HG03139 (cell line): ENCODE results near the gene PKIB.
"Not testable (repeated sequence)": the region's sequence is repeated elsewhere in the genome, so short reads cannot be mapped to it uniquely, and the experiment has no call there.

ENCODE experiments used
- ATAC-seq: cut with Tn5 transposase; IDR thresholded peaks from one replicate; pipeline ENCODE4 v1.9.1; 2021; ENCODE audit not compliant: unreplicated experiment

The PKIB gene

DNA sequence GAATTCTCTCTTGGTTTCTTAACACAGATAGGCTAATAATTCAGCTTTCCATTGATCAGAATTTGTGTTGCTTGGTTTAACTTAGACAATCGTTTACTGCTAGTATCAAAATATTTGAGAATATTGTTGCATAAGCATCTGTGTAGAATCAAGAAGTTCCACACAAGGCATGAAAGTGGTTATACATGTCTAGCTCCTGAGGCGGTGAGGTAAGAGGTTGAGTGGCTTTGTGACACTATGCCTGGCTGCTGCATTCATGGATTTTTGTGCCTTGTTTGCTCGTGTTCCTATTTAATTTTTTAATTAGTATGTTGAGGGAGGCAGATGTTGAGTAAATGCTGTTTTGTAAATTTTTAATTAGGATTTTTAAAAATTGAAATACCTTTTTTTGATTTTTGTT, 10.2 kb downstream of the PKIB start:
- no peak for ATAC-seq

DNA sequence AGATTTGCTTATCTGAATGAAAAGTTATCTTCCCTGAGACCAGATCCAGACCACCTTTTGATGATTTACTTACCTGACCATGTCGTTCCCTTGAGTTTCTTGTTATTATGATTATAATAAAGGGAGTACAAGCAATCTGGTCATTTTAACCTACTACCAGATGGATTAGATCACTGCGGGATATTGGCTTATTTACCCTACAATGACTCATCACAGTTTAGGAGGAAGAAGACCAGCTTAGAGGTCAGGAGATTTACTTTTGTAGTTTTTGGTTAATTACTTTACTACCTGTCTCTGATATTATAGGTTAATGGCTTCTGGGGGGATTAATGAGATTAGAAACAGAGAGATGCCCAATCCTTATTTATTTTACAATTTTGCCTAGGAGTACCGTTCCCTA, 10.7 kb downstream of the PKIB start:
- ATAC-seq: no peak

DNA sequence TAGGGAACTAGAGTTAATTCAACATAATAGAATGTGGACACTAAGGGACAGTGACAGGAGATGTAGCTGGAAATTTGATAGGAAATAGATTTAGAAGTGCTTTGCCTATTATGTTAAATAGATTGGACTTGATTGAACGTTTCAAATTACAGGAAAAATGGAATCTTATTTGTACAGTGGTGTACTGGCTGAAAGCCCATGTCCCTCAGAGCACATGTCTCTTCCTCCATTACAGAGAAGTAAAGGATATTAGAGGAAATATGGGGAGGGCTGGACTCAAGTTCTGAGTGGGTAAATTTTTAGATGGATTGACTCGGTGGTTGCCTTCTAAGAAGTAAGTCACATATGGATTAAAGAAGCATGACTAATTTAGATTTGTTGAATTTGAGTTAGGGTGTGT, 11.4 kb downstream of the PKIB start:
- ATAC-seq: no peak

DNA sequence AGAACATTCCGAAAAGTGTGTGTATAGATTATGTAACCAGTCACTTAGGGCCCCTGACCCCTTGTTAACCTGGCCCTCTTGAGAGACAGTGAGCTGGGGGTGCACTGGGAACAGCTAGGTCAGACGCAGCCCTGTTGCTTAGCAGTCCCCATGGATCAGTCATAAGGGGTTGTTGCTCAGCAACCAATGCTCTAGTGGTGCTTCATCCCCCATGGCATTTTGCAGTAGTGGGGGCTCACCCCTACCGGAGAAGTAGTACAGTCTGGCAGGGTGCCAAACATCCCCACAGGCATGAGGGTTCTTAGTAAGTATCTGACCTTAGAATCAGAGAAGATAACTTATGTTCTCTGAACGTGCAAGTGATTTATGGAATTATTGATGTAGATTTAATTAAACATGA, 12.3 kb downstream of the PKIB start:
- no peak for ATAC-seq

DNA sequence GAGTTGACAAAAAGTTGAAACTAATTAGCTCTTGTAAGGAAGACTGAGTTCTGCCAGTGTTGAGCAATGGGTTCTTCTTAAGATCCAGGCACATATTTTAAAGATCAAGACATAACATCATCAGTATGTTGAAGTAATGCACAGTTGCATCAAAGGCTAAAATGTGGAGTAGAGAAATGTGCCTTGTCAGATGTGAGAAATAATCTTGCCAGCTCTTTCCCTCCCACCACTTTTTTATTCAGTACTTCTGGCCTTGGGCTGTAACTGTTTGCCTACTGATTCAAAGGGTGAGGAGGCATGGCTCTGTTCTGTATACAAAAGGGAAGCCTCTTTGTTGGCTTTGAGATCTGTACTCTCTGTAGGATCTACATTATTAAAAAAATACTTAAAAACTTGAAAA, 13.1 kb downstream of the PKIB start:
- ATAC-seq: no peak

DNA sequence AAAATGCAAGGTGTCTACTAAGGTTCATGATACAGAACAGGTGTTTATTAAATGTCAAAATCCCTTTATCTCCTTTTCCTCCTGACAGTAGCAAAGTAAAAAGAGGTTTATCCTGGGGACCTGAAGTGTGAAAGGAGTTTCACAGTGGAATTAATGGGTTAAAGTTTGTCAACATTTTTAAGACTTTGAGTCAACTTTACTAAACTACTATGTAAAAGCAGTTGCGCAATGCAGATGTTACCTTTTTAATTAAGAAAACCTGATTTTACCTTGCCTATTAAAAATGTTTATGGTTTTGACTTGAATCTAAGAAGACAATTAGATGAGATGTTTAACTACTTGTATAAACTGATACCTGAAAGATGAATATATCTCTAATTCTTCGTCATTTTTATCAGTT, 14.6 kb downstream of the PKIB start:
- no peak for ATAC-seq

DNA sequence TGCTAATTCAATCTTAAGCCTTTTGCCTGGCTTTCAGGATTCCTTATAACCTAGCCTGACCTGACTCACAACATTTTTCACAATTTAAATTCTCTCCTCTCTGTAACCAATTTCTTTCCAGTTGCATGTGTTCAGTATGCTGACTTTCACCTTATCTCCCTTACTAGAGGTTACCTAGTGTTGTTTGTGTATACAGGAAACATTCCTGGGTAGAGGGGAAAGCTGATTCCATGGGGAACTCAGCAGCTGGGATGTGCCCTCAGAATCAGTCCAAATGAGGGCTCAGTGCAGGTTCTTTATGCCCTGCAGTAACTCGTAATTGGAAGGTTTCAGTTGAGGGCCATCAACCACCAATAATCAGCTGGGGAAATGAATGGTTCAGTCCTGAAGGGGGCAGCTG, 18.5 kb downstream of the PKIB start:
- no peak for ATAC-seq

DNA sequence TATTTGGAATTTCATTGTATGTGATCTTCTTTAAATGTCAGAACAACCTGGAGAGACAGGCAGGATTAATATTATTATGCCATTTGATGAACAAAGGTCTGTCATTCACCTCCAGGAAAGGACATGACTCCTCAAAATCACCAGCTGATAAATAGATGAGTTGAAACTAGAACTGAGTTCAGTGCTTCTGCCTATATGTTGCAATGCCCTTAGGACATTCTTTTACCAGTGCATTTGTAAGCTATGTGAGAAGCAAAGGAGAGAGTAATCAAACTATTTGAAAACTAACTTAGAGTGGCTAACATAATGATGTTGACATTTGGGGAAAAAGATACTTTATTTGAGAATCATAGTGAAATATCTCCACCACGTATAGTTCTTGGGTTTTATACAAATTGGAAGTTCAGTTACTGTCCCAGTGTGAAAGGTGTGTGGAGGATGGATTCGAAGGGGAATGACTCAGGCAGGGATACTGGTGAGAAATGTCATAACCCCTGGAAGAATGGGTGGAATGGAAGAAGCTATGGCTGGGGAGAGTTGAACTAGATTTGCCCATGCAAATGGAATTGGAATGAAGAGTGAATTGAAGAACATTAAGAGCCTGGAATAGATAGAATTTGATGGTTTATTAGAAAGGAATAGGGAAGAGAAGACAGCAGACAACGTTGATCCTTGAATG, 21.5 kb downstream of the PKIB start:
- ATAC-seq: no peak

DNA sequence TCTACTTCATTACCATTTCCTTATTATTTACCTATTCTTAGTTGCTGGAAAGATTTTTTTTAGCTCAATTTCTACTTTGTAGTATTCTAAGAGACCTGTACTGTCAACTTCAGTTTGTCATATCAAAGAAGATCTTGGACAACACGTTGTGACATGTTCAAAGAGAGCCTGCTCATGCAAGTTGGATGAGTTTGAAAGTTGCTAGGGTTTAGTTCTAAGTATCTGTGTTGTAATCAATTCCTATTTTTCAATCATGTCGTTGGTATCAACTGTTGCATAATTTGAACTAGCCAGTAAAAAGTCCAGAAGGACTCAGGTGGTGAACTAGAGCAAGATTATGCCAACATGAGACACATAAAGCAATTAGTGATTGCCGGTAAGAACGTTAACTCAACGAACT, 30.2 kb downstream of the PKIB start:
- no peak for ATAC-seq

DNA sequence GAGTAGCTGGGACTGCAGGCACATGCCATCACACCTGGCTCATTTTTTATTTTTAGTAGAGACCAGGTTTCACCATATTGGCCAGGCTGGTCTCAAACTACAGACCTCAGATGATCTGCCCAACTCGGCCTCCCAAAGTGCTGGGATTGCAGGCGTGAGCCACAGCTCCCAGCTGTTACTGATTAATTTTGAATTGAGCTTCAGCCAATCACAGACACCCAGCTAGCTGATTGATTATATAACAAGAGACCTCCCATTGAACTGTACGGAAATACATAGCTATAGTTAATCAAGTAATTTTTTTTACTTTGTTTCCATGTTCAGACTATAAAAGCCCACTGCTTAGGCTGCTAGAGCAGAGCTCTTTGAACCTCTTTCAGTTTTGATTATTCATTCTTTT, 31.6 kb downstream of the PKIB start:
- ATAC-seq: no peak

DNA sequence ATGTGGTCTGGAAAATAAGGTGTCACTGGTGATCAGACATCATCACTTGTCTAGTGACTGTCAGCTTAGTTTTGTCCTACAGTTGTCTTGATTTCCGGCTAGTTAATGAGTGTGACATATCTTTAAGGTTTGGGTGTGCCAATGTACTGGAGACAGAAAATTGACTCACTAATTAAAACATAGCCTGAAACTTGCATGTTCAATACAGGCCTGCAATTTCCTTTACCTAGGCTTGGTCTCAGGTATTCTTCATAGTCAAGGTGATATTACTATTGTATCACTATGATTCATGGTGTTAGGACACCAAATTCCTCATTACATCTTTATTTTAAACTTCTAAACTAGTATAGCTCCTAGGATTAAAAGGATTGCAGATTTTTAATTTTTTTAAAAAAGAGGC, 32.4 kb downstream of the PKIB start:
- ATAC-seq: not testable (repeated sequence)

DNA sequence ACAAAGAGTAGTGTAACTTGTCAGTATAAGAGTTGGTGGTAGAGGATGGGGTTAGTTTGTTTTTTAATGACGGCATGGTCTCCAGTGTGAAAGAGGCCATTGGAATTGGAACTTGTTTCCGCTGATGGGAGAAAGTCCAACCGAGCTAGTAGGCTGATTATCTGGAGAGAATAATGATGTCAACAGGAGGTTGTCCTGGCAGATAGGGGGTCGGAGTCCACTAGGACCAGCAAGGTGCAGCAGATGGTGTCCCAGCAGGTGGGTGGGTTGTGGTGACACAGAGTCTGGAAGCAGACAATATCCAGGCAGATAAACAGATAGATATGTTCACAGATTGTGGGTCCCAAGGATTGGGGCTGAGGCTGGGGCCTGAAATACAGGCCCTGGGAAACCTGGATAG, 35.1 kb downstream of the PKIB start:
- no peak for ATAC-seq

DNA sequence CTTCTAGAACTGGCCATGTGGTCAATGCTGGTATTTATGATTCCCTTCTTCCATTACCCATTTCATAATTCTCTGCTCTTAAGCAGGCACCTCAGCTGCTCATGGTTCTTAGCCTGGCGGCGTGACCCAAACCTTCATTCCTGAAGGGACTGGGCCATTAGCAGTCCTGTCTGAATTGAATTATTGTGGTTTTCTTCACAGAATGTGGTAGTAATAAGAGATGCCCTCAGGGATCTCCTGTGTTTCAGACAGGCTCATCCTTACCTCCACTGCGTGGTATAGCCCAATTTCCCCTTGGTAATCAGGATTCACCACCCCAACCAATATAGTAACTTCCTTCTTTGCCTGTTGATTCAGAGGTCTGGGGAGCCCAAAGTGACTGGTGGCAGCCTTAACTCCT, 37.6 kb downstream of the PKIB start:
- no peak for ATAC-seq

DNA sequence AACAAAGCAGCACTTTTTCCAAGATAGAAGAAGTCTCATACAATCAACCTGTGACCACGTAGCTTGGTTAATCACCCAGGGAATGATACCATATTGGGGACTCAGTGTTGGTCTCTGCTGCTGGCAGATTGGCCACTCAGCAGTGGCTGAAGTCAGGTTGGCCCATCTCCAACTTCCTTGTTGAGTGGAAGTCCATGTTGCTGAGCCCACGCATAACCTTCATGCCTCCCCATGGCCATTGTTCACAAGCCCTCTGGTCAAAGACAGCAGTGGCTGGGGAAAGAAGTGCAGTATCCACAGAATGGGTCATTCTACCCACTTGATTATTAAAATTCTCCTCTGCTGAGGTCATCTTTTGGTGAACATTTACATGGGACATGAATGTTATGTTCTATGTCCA, 38.5 kb downstream of the PKIB start:
- ATAC-seq: no peak

DNA sequence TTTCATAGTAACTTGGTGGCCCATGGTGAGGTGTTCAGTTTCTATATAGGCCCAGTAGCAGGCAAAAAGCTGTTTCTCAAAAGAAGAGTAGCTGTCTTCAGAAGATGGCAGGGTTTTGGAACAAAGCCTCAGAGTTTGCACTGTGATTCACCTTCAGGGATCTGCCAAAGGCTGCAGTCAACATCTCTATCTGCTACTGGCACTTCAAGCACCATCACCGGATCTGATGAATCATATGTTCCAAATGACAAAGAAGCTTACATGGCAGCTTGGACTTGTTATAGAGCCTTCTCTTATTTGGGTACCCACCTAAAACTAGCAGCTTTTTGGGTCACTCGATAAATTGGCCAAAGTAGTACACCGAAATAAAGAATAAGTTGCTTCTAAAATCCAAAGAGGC, 39.5 kb downstream of the PKIB start:
- ATAC-seq: no peak

DNA sequence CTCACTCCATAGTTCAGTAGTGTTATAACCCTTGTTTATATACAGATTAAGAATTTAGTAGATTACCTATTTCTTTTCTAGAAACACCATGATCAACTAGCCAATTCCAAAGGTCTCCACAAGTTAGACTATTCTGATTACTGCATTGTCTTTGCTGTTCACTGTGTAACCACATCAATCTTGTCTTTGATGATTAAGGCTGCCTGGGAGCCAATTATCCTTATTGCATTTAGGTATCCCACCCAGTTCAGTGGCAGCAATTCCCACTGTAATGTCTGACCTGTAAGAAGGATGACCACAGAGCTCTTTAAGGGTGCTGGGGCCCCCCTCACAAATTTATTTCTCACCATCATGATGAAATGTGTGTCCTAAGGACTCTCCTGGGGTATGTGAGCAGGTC, 40.2 kb downstream of the PKIB start:
- ATAC-seq: no peak

DNA sequence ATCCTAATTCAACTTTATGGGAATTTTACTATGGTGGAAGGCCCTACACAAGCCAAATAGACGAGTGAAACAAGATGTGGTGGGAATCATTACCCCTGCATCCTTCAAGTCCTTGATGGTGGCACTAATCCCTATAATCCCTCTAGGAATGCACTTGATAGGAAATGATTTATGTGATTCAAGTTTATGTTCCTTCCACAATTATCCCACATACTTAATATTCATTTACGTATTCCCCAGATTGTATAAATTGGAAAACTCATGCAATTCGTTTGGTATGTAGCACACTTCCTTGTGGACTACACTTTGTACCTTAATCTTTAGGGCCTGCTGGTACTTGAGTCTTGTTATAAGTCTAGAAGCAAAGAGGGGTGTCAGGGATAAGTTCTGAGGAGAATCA, 40.8 kb downstream of the PKIB start:
- no peak for ATAC-seq

DNA sequence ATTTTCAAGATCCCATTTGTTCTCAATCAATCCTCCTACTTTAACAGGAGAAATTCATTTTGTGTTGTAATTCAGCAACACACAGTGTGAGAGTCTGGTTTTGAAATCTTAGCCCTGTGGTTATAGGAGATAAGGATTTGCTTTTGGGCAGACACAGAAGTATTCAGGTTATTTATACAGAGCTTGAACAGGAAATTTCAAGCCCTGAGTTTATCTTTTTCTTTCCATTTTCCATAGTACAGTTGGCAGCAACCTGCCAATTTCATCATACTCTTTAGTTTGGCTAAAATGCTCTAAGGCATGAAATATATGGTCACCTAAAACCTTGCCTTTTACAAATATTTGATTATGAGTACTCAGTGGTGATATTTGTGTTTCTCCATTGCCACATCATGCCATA, 41.4 kb downstream of the PKIB start:
- ATAC-seq: no peak

DNA sequence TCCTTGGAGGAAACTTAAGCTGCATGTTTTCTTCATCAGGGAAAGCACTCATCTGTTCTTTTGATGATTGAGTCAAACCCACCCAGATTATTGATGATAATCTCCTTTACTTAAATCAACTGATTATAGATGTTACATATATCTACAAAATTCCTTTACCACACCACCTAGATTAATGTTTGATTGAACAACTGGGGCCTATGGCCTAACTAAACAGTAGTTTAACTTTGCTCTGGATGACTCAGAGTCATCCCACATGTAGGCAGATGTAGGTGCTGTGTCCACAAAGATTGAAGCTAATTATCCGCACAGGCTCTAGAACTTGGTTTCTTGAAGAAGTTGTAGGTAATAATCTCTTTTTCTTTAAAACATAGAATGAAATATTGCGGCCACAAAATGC, 42.2 kb downstream of the PKIB start:
- ATAC-seq: no peak

DNA sequence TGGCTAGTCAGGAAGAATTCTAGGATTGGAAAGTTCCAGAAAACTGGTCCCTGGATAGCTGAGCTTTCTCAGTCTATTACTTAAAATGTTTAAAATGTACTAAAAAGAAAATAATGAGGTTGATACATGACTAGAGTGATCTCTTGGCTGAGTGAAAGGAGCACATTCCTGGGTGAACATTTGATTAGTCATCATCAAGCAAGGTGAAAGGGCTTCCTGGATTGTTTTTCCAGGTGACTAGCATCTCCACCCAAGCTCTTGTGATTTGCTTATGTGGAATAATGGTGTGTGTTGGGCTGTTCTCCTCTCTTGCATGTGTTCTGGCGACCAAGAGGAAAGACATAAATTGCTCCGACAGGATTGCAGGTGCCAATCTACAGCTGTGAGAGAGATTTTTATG, 42.9 kb downstream of the PKIB start:
- ATAC-seq: no peak

DNA sequence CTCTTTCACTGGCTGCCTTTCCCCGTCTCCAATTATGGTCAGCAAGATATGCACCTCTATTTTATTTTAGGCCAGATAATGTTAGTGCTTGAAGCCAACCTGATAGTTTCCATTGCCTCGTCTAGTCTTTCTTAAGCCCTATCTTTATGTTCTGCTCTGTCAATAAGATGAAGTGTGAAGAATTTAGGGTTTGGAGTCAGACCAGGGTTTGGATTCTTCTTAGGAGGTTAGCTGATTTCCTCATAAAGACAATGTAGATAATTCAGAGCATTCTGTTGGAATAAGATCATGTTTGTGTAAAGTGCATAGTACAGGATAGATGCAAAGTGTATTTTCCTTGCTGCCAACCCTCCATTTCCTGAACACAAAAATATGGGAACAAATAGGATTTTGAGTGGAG, 43.8 kb downstream of the PKIB start:
- no peak for ATAC-seq

DNA sequence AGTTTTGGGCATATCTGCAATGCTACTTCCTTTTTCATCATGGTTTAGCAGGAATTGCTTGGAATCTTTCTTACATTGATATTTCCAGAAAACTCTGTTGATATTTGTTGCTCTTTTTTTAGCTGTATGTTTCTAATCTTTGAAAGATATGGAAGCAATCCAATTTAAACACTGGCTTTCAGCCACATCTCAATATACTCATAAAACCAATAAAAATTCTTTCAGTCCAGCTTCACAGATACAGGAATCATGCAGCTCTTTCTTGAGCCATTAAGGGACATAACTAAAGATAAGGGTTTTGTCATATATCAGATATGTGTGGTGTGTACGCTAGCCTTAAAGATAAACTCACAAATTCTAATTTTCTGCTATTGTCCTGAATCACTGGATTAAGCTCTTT, 47.4 kb downstream of the PKIB start:
- no peak for ATAC-seq

DNA sequence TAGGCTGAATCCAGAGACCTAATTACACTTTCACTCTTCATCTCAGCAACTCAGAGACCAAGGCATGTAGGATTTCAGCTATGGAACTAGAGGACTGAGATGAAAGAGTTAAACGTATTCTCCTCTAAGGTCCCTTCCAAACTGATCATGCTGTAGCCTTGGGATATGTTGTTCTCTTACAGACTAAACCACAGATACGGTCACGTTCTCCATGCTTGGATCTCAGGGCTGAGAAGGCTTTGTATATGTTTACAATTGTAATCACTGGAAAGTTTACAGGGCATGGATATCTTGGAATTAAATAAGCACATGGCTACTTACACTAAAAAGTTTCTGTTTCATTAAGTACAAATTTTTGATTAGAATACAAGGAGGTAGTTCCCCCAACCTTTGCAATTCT, 50.1 kb downstream of the PKIB start:
- ATAC-seq: no peak

DNA sequence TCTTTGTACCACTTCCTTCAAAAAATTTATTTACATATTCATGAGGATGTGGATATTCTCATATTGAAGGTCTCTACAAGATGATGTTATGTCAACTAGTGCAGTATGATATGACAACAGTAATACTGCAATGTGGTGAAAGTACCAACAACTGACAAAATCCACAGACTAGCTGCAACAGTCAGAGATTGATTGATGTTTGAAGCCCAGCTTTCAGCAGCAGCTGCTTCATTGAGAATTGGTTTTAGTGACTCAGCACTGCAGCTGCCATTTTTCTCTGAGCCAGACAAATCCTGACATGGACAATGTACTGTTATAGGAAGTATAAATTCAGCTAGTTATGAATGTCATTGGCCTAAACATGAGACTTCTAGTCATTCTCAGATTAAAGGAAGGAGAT, 53.8 kb downstream of the PKIB start:
- ATAC-seq: no peak
